Measurements from ENCODE around the gene LRRC61.
A peak's percentile ranks its signal among the peaks of the same experiment; 100 is the strongest.
"Not testable (repeated sequence)": the region's sequence is repeated elsewhere in the genome, so short reads cannot be mapped to it uniquely, and the experiment has no call there.

The LRRC61 gene

DNA sequence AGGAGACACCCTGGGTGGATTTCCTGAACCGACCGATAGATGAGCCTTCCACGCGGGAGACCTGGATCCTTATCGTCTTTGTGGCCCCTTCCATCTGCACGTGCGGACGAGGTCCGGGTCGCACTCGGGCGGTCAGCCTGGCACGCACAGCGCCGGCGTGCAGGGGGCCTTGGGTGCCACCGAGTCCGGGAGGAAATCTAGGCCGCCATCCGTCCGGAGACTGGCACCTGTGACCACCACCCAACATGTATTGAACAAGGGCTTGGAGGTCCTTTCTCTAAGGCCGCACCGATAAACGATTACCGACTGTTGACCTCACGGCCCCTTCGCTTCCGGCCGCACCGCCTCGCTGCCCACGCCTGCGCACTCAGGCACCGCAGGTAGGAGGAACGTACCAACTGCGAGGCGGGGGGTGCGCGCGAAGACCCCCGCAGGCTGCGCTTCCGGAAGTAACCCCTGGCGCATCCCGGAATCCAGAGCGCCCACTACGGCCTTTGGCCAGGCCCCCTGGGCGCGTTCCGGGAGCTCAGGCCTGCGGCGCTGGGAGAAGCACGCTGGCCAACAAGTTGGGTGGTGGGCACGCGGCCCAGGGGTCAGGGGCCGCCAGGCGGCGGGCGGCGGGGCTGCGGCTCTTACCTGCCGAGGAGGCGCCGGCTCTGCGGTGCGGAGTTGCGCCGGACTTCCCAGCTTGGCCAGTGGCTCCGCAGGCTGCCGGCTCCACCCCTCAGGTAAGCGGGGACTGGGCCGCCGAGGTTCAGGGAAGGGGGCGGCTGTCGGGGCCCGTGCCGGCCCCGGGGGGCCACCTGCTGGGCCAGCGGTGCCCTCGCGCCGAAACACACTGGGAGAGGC, at the start of gene LRRC61, which contains the start of gene ACTR3C:
TSS of gene LRRC61 (plus strand) at position 523 of the 849 bp plus-strand sequence. CDS start 13,507 bp downstream, outside the sequence.
TSS of gene ACTR3C (minus strand) at position 713 of the 849 bp plus-strand sequence. CDS start 28,249 bp downstream, outside the sequence.
- peak; percentile 22 to 51 for DNase-seq (ENCODE audit: extremely low read depth in 1 of 2, low read depth in 1 of 2)

DNA sequence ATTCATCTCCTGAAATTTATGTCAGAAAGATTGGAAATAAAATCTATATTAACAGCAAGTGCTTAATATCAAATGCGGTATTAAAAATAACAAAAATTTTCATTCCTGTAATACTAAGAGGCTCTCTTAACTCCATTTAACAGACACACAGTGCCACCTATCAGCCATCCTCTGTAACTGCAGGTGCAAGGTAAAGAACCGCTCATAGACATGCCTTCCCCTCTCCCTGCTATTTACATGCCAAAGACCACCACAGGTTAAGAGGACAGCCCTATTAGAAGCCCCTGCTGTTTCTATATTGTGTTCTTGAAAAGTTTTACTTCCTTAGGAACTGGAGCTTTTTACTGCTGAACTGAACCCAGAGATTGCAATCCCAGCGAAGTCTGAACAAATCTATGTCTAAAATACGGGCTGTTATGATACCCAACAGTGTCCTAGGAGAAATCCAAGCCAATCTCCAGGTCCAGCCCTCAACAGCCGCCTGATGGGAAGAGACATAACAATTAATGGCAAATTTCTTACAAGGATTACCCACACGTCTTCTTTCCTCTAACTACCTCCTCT, 46.9 kb upstream of the LRRC61 start:
- DNase-seq (ENCODE audit: extremely low read depth in 1 of 2, low read depth in 1 of 2), result not testable (repeated sequence)

- not testable (repeated sequence) for DNase-seq (ENCODE audit: extremely low read depth in 1 of 2, low read depth in 1 of 2)
Measured at GRCh38 chr7:150278383-150278782, 44.8 kb upstream of the LRRC61 start.

- DNase-seq (ENCODE audit: extremely low read depth in 1 of 2, low read depth in 1 of 2), result not testable (repeated sequence)
Measured at GRCh38 chr7:150281681-150282403, 41.3 kb upstream of the LRRC61 start.

GRCh38 chr7:150283111-150283510, 40.0 kb upstream of the LRRC61 start:
- not testable (repeated sequence) for DNase-seq (ENCODE audit: extremely low read depth in 1 of 2, low read depth in 1 of 2)

DNA sequence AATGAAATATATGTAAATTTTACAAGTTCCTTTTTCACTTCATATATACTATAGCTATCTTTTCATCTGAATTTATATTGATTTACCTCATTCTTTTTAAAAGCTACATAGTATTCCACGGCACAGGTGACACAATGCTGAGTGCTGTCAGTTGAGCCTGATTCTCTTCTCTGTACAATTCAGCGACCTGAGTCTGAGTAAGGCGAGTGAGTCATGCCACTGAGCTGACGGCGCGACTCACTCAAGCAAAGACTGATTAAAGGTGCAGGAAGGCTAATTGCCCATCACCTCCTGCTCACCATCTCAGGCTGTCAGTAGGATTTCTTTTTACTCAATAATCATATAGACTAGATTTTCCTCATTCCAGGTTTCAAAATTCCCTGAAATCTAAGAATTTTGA, 39.5 kb upstream of the LRRC61 start:
- DNase-seq (ENCODE audit: extremely low read depth in 1 of 2, low read depth in 1 of 2), result not testable (repeated sequence)

- DNase-seq (ENCODE audit: extremely low read depth in 1 of 2, low read depth in 1 of 2), result not testable (repeated sequence)
Measured at GRCh38 chr7:150285849-150286754, 37.1 kb upstream of the LRRC61 start.

- DNase-seq (ENCODE audit: extremely low read depth in 1 of 2, low read depth in 1 of 2), result not testable (repeated sequence)
Measured at GRCh38 chr7:150287815-150288214, 35.3 kb upstream of the LRRC61 start.

- DNase-seq (ENCODE audit: extremely low read depth in 1 of 2, low read depth in 1 of 2), result not testable (repeated sequence)
Measured at GRCh38 chr7:150288816-150289215, 34.3 kb upstream of the LRRC61 start.

GRCh38 chr7:150290317-150290716, 32.8 kb upstream of the LRRC61 start:
- DNase-seq (ENCODE audit: extremely low read depth in 1 of 2, low read depth in 1 of 2), result not testable (repeated sequence)

GRCh38 chr7:150295027-150295426, 28.1 kb upstream of the LRRC61 start:
- not testable (repeated sequence) for DNase-seq (ENCODE audit: extremely low read depth in 1 of 2, low read depth in 1 of 2)

DNA sequence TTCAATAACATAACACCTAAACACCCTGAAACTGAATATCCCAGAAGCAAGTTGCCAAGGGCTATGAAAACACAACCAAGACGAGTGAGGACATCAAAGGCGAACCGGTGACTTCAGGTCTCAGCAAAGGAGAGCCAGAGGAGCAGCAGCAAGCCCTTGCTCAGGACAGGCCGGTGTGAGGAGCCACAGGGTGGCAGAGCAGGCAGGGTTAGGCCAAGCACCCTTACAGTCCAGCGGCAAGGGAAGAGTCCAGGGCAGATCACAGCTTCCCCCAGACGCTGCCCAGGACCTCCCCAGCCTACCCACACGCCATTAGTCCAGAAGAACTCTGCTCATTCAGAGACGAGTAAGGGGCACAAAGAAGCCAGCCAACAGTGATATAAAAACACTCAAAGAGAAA, 27.5 kb upstream of the LRRC61 start:
- not testable (repeated sequence) for DNase-seq (ENCODE audit: extremely low read depth in 1 of 2, low read depth in 1 of 2)

- not testable (repeated sequence) for DNase-seq (ENCODE audit: extremely low read depth in 1 of 2, low read depth in 1 of 2)
Measured at GRCh38 chr7:150296802-150297201, 26.4 kb upstream of the LRRC61 start.

DNA sequence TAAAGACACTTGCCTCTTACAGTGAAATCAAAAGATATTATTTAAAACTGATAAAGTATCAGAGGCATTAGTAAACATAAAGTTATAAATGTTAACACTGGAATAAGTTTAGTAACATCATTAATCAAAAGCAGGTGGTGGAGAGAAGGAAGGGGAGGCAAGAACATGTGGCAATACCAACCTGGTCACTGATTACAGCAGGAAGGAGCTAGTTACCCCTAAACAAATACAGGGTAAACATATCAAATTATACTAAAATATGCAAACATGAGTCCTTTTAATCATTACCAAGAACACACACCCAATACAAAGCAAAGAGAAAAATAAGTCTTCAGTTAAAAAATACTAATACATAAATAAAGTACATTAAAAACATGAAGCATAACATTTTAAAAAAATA, 25.2 kb upstream of the LRRC61 start:
- DNase-seq (ENCODE audit: extremely low read depth in 1 of 2, low read depth in 1 of 2), result not testable (repeated sequence)

GRCh38 chr7:150302908-150303310, 20.2 kb upstream of the LRRC61 start:
- not testable (repeated sequence) for DNase-seq (ENCODE audit: extremely low read depth in 1 of 2, low read depth in 1 of 2)

DNA sequence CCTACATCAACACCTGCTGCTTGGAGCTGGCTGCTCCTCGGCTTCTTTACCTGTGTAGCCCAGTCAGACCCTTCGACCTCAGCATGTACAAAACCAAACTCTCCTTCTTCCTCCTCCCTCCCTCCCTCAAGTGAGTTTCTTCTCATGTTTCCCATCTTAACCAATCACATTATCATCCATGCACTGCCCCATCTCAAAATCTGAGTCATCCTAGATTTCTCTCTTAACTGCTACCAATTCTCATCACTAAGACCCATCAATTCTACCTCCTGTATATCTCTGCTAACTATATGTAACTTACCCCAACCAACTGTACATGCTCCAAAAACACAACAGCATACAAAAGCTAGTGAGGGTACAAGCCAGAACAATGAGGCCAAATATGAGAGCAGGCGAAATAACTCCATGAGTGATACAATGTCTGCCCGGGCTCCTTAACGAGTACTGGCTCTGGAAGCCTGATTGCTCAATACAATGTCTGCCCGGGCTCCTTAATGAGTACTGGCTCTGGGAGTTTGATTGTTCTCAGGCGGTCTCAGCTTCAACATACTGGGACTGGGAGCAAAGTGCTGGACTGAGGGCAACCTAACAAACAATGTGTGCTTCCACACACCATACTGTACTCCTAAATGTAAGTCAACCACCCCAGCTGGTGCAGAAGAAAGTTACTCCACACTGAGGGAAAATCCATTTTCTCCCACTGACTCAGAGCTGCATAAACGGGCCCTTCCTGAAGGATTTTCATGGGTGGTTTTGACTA, 18.5 kb upstream of the LRRC61 start:
- not testable (repeated sequence) for DNase-seq (ENCODE audit: extremely low read depth in 1 of 2, low read depth in 1 of 2)

- not testable (repeated sequence) for DNase-seq (ENCODE audit: extremely low read depth in 1 of 2, low read depth in 1 of 2)
Measured at GRCh38 chr7:150305259-150305902, 17.8 kb upstream of the LRRC61 start.

- not testable (repeated sequence) for DNase-seq (ENCODE audit: extremely low read depth in 1 of 2, low read depth in 1 of 2)
Measured at GRCh38 chr7:150305903-150306284, 17.3 kb upstream of the LRRC61 start.

GRCh38 chr7:150306377-150306776, 16.8 kb upstream of the LRRC61 start:
- not testable (repeated sequence) for DNase-seq (ENCODE audit: extremely low read depth in 1 of 2, low read depth in 1 of 2)

Measured in activated CD8-positive, alpha-beta memory T cell treated with anti-CD3 and anti-CD28 coated beads for 1 hour (primary cell).